ENCODE data around the gene TTC38.

TTC38 gene

GRCh38 chr22:46251816-46252380 lies 15.9 kb upstream of the TTC38 start:
- TF ChIP-seq GFI1B (tag by site-specific recombination; IDR thresholded peaks at IDR 0.05) (no peak), RBAK (tag by site-specific recombination; IDR thresholded peaks at IDR 0.05) (no peak), ZSCAN18 (tag by site-specific recombination; IDR thresholded peaks at IDR 0.05) (no peak), KLF7 (tag by site-specific recombination; IDR thresholded peaks at IDR 0.05; ENCODE audit: borderline replicate concordance) (no peak), ZNF473 (tag by site-specific recombination; IDR thresholded peaks at IDR 0.05) (no peak), ZSCAN16 (tag by site-specific recombination; IDR thresholded peaks at IDR 0.05) (no peak), ZBTB48 (tag by site-specific recombination; IDR thresholded peaks at IDR 0.05) (no peak), ZNF248 (tag by site-specific recombination; IDR thresholded peaks at IDR 0.05) (no peak), ZNF266 (tag by site-specific recombination; IDR thresholded peaks at IDR 0.05; ENCODE audit: low read depth) (no peak)
- Histone ChIP-seq H3K4me1 (ENCODE audit: control insufficient read depth, insufficient read depth, low read length) (peaks cover 3% of the 10 kb centered on the region; the same call in 1 of the 2 replicates), H3K36me3 (ENCODE audit: control insufficient read depth in 2 of 2, insufficient read depth in 1 of 2, low read length in 2 of 2) (peaks cover 0 to 3% of the 10 kb centered on the region in 2 experiments; a peak in 1 of 3 replicates), H3K9me3 (ENCODE audit: control insufficient read depth, insufficient read depth, low read depth, low read length) (no peaks in the 10 kb centered on the region), H3K4me3 (ENCODE audit: low read depth, low read length) (no peak overlapping the region), H3K27ac (ENCODE audit: extremely low read depth, low read depth, low read length) (no peak overlapping the region)
- CTCF ChIA-PET: no interaction called here
- POLR2A ChIA-PET: interaction anchor here (2.5 kb wide), 1 partner anchor 16 kb away, joined by 8 read pairs; the partner anchor contains the start of gene TTC38

GRCh38 chr22:46256358-46256958 lies 11.3 kb upstream of the TTC38 start:
- no peaks in the 10 kb centered on the region for H3K9me3 ChIP-seq (ENCODE audit: control insufficient read depth, insufficient read depth, low read depth, low read length)
- H3K36me3 ChIP-seq (ENCODE audit: control insufficient read depth in 2 of 2, insufficient read depth in 1 of 2, low read length in 2 of 2): no peaks in the 10 kb centered on the region
- no peak overlapping the region for H3K4me3 ChIP-seq (ENCODE audit: low read depth, low read length)
- H3K27ac ChIP-seq (ENCODE audit: extremely low read depth, low read depth, low read length): no peak overlapping the region
- CTCF ChIA-PET: interaction anchor here (0.9 kb wide), 1 partner anchor 21 kb away, joined by 3 read pairs; no protein-coding TSS in a partner anchor
- TF ChIP-seq ZBTB1 (tag by site-specific recombination; IDR thresholded peaks at IDR 0.05) (no peak), ZFP37 (tag by site-specific recombination; IDR thresholded peaks at IDR 0.05) (no peak), ZNF585B (tag by site-specific recombination; IDR thresholded peaks at IDR 0.05) (no peak), ZNF169 (tag by site-specific recombination; IDR thresholded peaks at IDR 0.05) (no peak), ZNF544 (tag by site-specific recombination; IDR thresholded peaks at IDR 0.05) (no peak), ZIC2 (tag by site-specific recombination; IDR thresholded peaks at IDR 0.05) (no peak), ZNF354C (tag by site-specific recombination; IDR thresholded peaks at IDR 0.05; ENCODE audit: borderline replicate concordance, low read depth) (no peak), AEBP2 (tag by site-specific recombination; IDR thresholded peaks at IDR 0.05; ENCODE audit: borderline replicate concordance) (no peak), GLI4 (tag by site-specific recombination; IDR thresholded peaks at IDR 0.05) (no peak), REPIN1 (tag by site-specific recombination; IDR thresholded peaks at IDR 0.05; ENCODE audit: low read depth) (no peak), ZNF664 (tag by site-specific recombination; IDR thresholded peaks at IDR 0.05) (no peak), ZNF211 (tag by site-specific recombination; IDR thresholded peaks at IDR 0.05; ENCODE audit: low read depth) (no peak), MEIS1 (CRISPR knock-in tag; IDR thresholded peaks at IDR 0.05; ENCODE audit: borderline replicate concordance) (no peak), ZSCAN18 (tag by site-specific recombination; IDR thresholded peaks at IDR 0.05) (no peak), ZNF776 (tag by site-specific recombination; IDR thresholded peaks at IDR 0.05; ENCODE audit: borderline replicate concordance) (no peak), ZNF175 (tag by site-specific recombination; IDR thresholded peaks at IDR 0.05) (no peak)
- POLR2A ChIA-PET: interaction anchor here (1.6 kb wide), 1 partner anchor 11 kb away, joined by 5 read pairs; the partner anchor contains the start of gene TTC38
- no peaks in the 10 kb centered on the region for H3K4me1 ChIP-seq (ENCODE audit: control insufficient read depth, insufficient read depth, low read length)
